Left lung (tissue), 10 donors: Measurements from ENCODE around the gene SELENOS. TPM values are rescaled to one million over a fixed set of nuclear protein-coding genes. Genes with fewer than 3 reads are reported as not detected.
"Not testable (repeated sequence)": the region's sequence is repeated elsewhere in the genome, so short reads cannot be mapped to it uniquely, and the experiment has no call there.

Source experiments
- ATAC-seq: fragments of 200-7000 bp; cut with Tn5 transposase; one replicate; pipeline ENCODE4 v1.9.1; 2020; ENCODE audit warnings: moderate library complexity
- DNase-seq, 4 donors: peaks; one replicate each; pipeline ENCODE4 v3.0.0-alpha.2; 2013 to 2020
- H3K27ac ChIP-seq, 2 donors: fragments of 200-600 bp; sonication (generic) in 1 of 2; one replicate each; pipeline versions ENCODE4 v1.5.0 to v1.8.0; 2020 to 2021
- H3K27me3 ChIP-seq, 2 donors: fragments of 200-600 bp; sonication (generic) in 1 of 2; one replicate each; pipeline versions ENCODE4 v1.5.0 to v1.8.0; 2020 to 2021
- H3K36me3 ChIP-seq, 2 donors: fragments of 200-600 bp; sonication (generic) in 1 of 2; one replicate each; pipeline versions ENCODE4 v1.5.0 to v1.8.0; 2020 to 2021
- H3K4me1 ChIP-seq, 2 donors: fragments of 200-600 bp; one replicate each; pipeline ENCODE4 v1.8.0; 2021
- H3K4me3 ChIP-seq, 2 donors: fragments of 200-600 bp; sonication (generic) in 1 of 2; one replicate each; pipeline versions ENCODE4 v1.5.0 to v1.8.0; 2020 to 2021; ENCODE audit warnings: mild to moderate bottlenecking in 1 of 2
- H3K9me3 ChIP-seq, 2 donors: fragments of 200-600 bp; sonication (generic) in 1 of 2; one replicate each; pipeline versions ENCODE4 v1.5.0 to v1.8.0; 2020 to 2021
- CTCF ChIP-seq, 2 donors: fragments of 200-600 bp; sonication (generic) in 1 of 2; IDR thresholded peaks; one replicate each; pipeline versions ENCODE4 v1.5.0 to v1.8.0; 2021; ENCODE audit warnings: antibody characterized with exemption in 2 of 2
- intact Hi-C, 2 donors: fragments of 100-400 bp; cut with DNase I; formaldehyde crosslinking; loops; one replicate each; pipeline versions ENCODE4 v1.11.2 to v1.14.2; 2022
- polyA plus RNA-seq, 6 donors: library from polyadenylated mRNA; unstranded; fragments of 120-200 nt; gene quantifications; one replicate each; pipeline ENCODE4 v1.2.1, GENCODE V29; 2013; ENCODE audit not compliant: insufficient read length in 6 of 6
- total RNA-seq, 2 donors: library from RNA; stranded (reverse); fragmentation: NEBNext Ultra II Directional; extraction: Animal tissue kit (Norgen Biotek cat#: 25700); gene quantifications; one replicate each; pipeline ENCODE4 v1.2.1, GENCODE V29; 2021
- donor health status: DM: no; HTN: yes; CAD: no.
- donor health status: DM: no; HTN: no; CAD: no.

Gene SELENOS
- total and polyA plus RNA-seq, 8 donors = 43.7 to 78.7 (median 49.0) TPM

- Histone ChIP-seq H3K27ac (no peak overlapping the region), H3K4me3 (peak overlapping the region in 1 of 2 donors; percentile 81), H3K4me1 (peaks cover 11 to 44% of the 10 kb centered on the region in 2 donors), H3K36me3 (peaks cover 0 to 11% of the 10 kb centered on the region in 2 donors), H3K27me3 (no peaks in the 10 kb centered on the region), H3K9me3 (no peaks in the 10 kb centered on the region)
- no peak for TF ChIP-seq CTCF (IDR thresholded peaks at IDR 0.05)
- intact Hi-C loops = no loop called here
- ATAC-seq (no peak), DNase-seq (no peak)
These were observed 15.8 kb upstream of the SELENOS start for GRCh38 chr15:101293122-101293521.

GRCh38 chr15:101288905-101289513 lies 11.7 kb upstream of the SELENOS start:
- no peak overlapping the region for H3K4me3 ChIP-seq
- peaks cover 0 to 51% of the 10 kb centered on the region in 2 donors for H3K36me3 ChIP-seq
- peak; percentile 39 to 60 for TF ChIP-seq CTCF (IDR thresholded peaks at IDR 0.05)
- H3K4me1 ChIP-seq = peaks cover 11 to 34% of the 10 kb centered on the region in 2 donors
- peak; percentile 57 for ATAC-seq
- no peaks in the 10 kb centered on the region for H3K27me3 ChIP-seq
- no peak for DNase-seq
- H3K9me3 ChIP-seq = no peaks in the 10 kb centered on the region
- H3K27ac ChIP-seq = no peak overlapping the region
- intact Hi-C loops = no loop called here

- DNase-seq, H3K27me3 ChIP-seq, H3K4me3 ChIP-seq, intact Hi-C loops, H3K27ac ChIP-seq, ATAC-seq, H3K9me3 ChIP-seq: not testable (repeated sequence)
- Histone ChIP-seq H3K36me3 (peaks cover 0 to 68% of the 10 kb centered on the region in 2 donors), H3K4me1 (peaks cover 0 to 17% of the 10 kb centered on the region in 2 donors)
These were observed 10.1 kb upstream of the SELENOS start for GRCh38 chr15:101287342-101287741.

- no peaks in the 10 kb centered on the region for H3K9me3 ChIP-seq
- H3K4me3 ChIP-seq = no peak overlapping the region
- peaks cover 0 to 10% of the 10 kb centered on the region in 2 donors for H3K4me1 ChIP-seq
- DNase-seq = no peak
- ATAC-seq = no peak
- intact Hi-C loops = no loop called here
- peaks cover 0 to 75% of the 10 kb centered on the region in 2 donors for H3K36me3 ChIP-seq
- no peak overlapping the region for H3K27ac ChIP-seq
- TF ChIP-seq CTCF (IDR thresholded peaks at IDR 0.05) = no peak
- no peaks in the 10 kb centered on the region for H3K27me3 ChIP-seq
These were observed 9.3 kb upstream of the SELENOS start for GRCh38 chr15:101286471-101287114.

GRCh38 chr15:101283931-101284330 lies 6.6 kb upstream of the SELENOS start:
- ATAC-seq (no peak), DNase-seq (no peak)
- no peaks in the 10 kb centered on the region for H3K27me3 ChIP-seq
- H3K36me3 ChIP-seq = peaks cover 0 to 86% of the 10 kb centered on the region in 2 donors
- H3K9me3 ChIP-seq = no peaks in the 10 kb centered on the region
- H3K4me1 ChIP-seq = peaks cover 0 to 5% of the 10 kb centered on the region in 2 donors
- H3K27ac ChIP-seq = no peak overlapping the region
- intact Hi-C loops = no loop called here
- TF ChIP-seq CTCF (IDR thresholded peaks at IDR 0.05) = no peak
- no peak overlapping the region for H3K4me3 ChIP-seq
